Choroid plexus epithelial cell (primary cell): ENCODE data around the gene TRIM15.

Source experiments
- DNase-seq: peaks from one replicate; pipeline ENCODE4 v3.0.0-alpha.2; 2010; ENCODE audit warnings: low read depth
- H3K4me3 ChIP-seq: 2 replicates; pipeline ENCODE4 v1.5.1; 2011; ENCODE audit warnings: low read depth, mild to moderate bottlenecking, control low read depth, low read length, moderate library complexity
- CTCF ChIP-seq: conservative IDR thresholded peaks from 2 replicates; pipeline ENCODE4 v1.5.1; 2011; ENCODE audit warnings: low read depth, mild to moderate bottlenecking, control low read depth, inconsistent platforms, low read length, moderate library complexity

The TRIM15 gene

GRCh38 chr6:30172681-30173080 lies 9.3 kb downstream of the TRIM15 start:
- no peak for DNase-seq
- TF ChIP-seq CTCF: no peak
- no peak overlapping the region for H3K4me3 ChIP-seq

GRCh38 chr6:30175765-30176164 lies 12.4 kb downstream of the TRIM15 start:
- no peak for TF ChIP-seq CTCF
- DNase-seq: no peak

GRCh38 chr6:30178837-30179236 lies 15.5 kb downstream of the TRIM15 start:
- no peak for DNase-seq
- TF ChIP-seq CTCF: no peak
- H3K4me3 ChIP-seq: no peak overlapping the region

More at GRCh38 chr6:30175765-30176164, 12.4 kb downstream of the TRIM15 start:
- no peak overlapping the region for H3K4me3 ChIP-seq

- H3K4me3 ChIP-seq: no peak overlapping the region
- DNase-seq: no peak
- no peak for TF ChIP-seq CTCF
These were observed 16.8 kb downstream of the TRIM15 start for GRCh38 chr6:30180145-30180544.

GRCh38 chr6:30184417-30185031 lies 21.2 kb downstream of the TRIM15 start:
- no peak overlapping the region for H3K4me3 ChIP-seq
- TF ChIP-seq CTCF: no peak
- DNase-seq: no peak

- no peak for DNase-seq
These were observed 22.6 kb downstream of the TRIM15 start for GRCh38 chr6:30185846-30186484.

More at GRCh38 chr6:30185846-30186484, 22.6 kb downstream of the TRIM15 start:
- H3K4me3 ChIP-seq: no peak overlapping the region
- TF ChIP-seq CTCF: no peak
